Heart left ventricle (tissue), 13 donors: ENCODE results near the gene COA5.

ENCODE experiments used
- POLR2A ChIP-seq, 2 donors: fragments of 450-650 bp; IDR thresholded peaks; one replicate each; pipeline ENCODE4 v1.6.1; 2017; ENCODE audit warnings: antibody characterized with exemption in 2 of 2, mild to moderate bottlenecking in 2 of 2, moderate library complexity in 2 of 2
- TF ChIP-seq, protein P1 (sequence below), 12 donors: fragments of 200-600 bp; sonication (generic) in 4 of 12; IDR thresholded peaks; one replicate each; pipeline versions ENCODE4 v1.5.0 to v1.8.0; 2018 to 2022; ENCODE audit warnings: antibody characterized with exemption in 12 of 12, mild to moderate bottlenecking in 5 of 12
- donor health status: ischemic (EF 13 %, LVEDD 7.1; RV severe dilation, severe dysfunction).
- donor health status: DM: no; HTN: yes; CAD: no.
- donor health status: DM: no; HTN: no; CAD: no.
- donor health status: ischemic (EF 25% LVEDD 6.9; RV normal size, moderate dysfunction).
- donor health status: ischemic (EF 25% LVEDD 5.7; RV mildly dilated, moderate dysfunction).
- donor health status: ischemic (EF 35%, LVEDD 5.7; RV mildly dilated, moderate dysfunction).
- donor health status: nonischemic (EF 11% LVEDD 7.7; RV severe dilation, severe dysfunction).
- donor health status: DM: yes; HTN: yes; CAD: no.
- donor health status: PGD.
- donor health status: ischemic (EF 29% LVEDD 5.4; RV normal size, mild dysfunction).
- donor health status: nonischemic (EF 23%, LVEDD 6.1; RV moderate dilation, normal function).

DNA sequence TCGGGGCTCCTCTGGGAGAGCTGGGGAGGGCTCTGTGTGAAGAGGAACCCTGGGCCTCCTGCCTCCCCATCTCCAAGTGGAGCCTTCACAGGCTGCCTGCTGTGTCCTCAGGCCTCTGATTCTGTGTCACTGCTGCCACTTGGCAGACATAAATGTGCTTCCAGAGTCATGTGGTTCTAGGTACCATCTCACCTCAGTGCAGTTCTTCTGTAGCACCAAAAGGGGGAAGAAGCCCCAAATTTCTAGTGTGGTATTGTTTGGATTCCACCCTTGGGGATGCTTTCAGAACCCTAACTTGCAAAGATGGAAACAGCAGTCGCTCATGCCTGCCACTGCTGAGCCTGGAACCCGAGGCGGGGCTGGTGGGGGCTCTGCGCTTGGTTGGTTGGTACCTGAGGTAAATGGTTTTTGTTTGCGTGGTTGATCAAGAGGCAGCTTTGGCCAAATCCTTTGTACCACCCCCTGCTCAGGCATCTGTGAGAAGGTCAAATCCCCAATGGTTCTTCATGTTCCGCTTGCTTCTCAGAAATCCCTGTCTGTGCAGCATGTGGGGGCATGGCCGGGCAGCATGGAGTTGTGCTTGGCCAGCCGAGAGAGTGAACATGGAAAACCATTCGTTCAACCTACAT, 27.5 kb downstream of the COA5 start:
- no peak for TF ChIP-seq POLR2A (IDR thresholded peaks at IDR 0.05)
- TF ChIP-seq, protein P1, sequence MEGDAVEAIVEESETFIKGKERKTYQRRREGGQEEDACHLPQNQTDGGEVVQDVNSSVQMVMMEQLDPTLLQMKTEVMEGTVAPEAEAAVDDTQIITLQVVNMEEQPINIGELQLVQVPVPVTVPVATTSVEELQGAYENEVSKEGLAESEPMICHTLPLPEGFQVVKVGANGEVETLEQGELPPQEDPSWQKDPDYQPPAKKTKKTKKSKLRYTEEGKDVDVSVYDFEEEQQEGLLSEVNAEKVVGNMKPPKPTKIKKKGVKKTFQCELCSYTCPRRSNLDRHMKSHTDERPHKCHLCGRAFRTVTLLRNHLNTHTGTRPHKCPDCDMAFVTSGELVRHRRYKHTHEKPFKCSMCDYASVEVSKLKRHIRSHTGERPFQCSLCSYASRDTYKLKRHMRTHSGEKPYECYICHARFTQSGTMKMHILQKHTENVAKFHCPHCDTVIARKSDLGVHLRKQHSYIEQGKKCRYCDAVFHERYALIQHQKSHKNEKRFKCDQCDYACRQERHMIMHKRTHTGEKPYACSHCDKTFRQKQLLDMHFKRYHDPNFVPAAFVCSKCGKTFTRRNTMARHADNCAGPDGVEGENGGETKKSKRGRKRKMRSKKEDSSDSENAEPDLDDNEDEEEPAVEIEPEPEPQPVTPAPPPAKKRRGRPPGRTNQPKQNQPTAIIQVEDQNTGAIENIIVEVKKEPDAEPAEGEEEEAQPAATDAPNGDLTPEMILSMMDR (IDR thresholded peaks at IDR 0.05) = no peak
